Measurements from ENCODE around the gene TAF7L.

Gene TAF7L

GRCh38 chrX:101265869-101266428 lies 25.2 kb downstream of the TAF7L start:
- TF ChIP-seq, protein P1, sequence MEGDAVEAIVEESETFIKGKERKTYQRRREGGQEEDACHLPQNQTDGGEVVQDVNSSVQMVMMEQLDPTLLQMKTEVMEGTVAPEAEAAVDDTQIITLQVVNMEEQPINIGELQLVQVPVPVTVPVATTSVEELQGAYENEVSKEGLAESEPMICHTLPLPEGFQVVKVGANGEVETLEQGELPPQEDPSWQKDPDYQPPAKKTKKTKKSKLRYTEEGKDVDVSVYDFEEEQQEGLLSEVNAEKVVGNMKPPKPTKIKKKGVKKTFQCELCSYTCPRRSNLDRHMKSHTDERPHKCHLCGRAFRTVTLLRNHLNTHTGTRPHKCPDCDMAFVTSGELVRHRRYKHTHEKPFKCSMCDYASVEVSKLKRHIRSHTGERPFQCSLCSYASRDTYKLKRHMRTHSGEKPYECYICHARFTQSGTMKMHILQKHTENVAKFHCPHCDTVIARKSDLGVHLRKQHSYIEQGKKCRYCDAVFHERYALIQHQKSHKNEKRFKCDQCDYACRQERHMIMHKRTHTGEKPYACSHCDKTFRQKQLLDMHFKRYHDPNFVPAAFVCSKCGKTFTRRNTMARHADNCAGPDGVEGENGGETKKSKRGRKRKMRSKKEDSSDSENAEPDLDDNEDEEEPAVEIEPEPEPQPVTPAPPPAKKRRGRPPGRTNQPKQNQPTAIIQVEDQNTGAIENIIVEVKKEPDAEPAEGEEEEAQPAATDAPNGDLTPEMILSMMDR (IDR thresholded peaks at IDR 0.05; ENCODE audit: low read depth, low read length) = no peak
- H3K4me3 ChIP-seq (ENCODE audit: low read depth, low read length) = no peak overlapping the region

- H3K4me3 ChIP-seq (ENCODE audit: low read depth, low read length) = no peak overlapping the region
- TF ChIP-seq, protein P1 (IDR thresholded peaks at IDR 0.05; ENCODE audit: low read depth, low read length) = no peak
These were observed 27.4 kb downstream of the TAF7L start for GRCh38 chrX:101263766-101264165.

GRCh38 chrX:101262590-101262989 lies 28.5 kb downstream of the TAF7L start:
- TF ChIP-seq, protein P1 (IDR thresholded peaks at IDR 0.05; ENCODE audit: low read depth, low read length) = no peak
- no peak overlapping the region for H3K4me3 ChIP-seq (ENCODE audit: low read depth, low read length)

DNA sequence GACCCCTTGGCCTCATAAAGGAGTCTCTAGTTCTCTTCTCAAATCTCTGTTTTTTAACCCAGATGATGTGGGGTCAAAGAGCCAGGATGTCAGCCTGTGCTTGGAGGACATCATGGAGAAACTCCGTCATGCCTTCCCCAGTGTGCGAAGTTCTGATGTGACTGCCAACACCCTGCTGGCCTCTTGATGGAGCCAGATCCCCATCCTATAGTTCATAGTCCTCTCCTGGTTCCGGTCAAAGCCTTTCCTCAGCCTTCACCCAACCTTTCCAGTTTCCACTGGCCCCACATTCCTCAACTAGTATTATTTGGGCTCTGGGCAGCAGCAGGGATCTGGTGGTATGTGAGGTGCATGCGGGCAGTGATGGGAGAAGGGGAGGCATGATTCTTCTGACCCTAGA lies 30.7 kb downstream of the TAF7L start:
- TF ChIP-seq, protein P1 (IDR thresholded peaks at IDR 0.05; ENCODE audit: low read depth, low read length) = peak; percentile 7; the same call in 1 of the 2 replicates
- H3K4me3 ChIP-seq (ENCODE audit: low read depth, low read length) = no peak overlapping the region

GRCh38 chrX:101258259-101258581 lies 32.9 kb downstream of the TAF7L start:
- H3K4me3 ChIP-seq (ENCODE audit: low read depth, low read length) = no peak overlapping the region
- TF ChIP-seq, protein P1 (IDR thresholded peaks at IDR 0.05; ENCODE audit: low read depth, low read length) = no peak

GRCh38 chrX:101257448-101258258 lies 33.5 kb downstream of the TAF7L start:
- no peak overlapping the region for H3K4me3 ChIP-seq (ENCODE audit: low read depth, low read length)
- TF ChIP-seq, protein P1 (IDR thresholded peaks at IDR 0.05; ENCODE audit: low read depth, low read length) = no peak

DNA sequence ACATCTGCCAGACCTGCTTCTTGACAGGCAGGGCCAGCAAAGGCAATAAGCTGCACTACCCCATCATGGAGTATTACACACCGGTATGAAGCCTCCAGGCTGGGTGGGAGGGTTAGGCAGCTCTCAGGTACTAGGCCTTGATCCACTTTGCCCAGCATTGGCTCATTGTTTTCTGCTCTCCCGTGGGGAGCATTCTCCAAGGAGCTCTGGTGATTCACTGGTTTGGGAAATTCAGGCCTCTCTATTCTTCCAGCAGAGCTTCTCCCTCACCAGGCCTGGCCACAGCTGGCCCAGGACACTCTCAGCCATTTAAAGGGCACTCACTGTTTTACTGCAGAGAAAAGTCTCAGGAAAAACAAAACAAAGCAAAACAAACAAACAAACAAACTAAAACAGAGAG lies 38.5 kb downstream of the TAF7L start:
- TF ChIP-seq, protein P1 (IDR thresholded peaks at IDR 0.05; ENCODE audit: low read depth, low read length) = no peak

More for the DNA sequence above, 38.5 kb downstream of the TAF7L start:
- no peak overlapping the region for H3K4me3 ChIP-seq (ENCODE audit: low read depth, low read length)

Measured in WI38 (cell line).